Calu3 (cell line): ENCODE measurements around the gene FGF1. TPM values are rescaled to one million over a fixed set of nuclear protein-coding genes. Genes with fewer than 3 reads are reported as not detected.

Experiments
- BruUV-seq: library from RNA; stranded (reverse); fragments of 400-500 nt; replicated peaks from 2 replicates; lab custom pipeline; 2021; lab: Mats Ljungman, UMichigan
- CTCF ChIA-PET: fragments of 300-600 bp; sonication (Branson Sonifier 250); formaldehyde crosslinking; loops from one replicate; lab custom pipeline; 2022; ENCODE audit warnings: antibody characterized with exemption; lab: Charles Lee
- DNase-seq: peaks from one replicate; pipeline ENCODE4 v3.0.0; 2022
- H3K27ac Mint-ChIP-seq: one replicate; pipeline ENCODE4 v1.8.0; 2022; ENCODE audit warnings: mixed read lengths; ENCODE audit not compliant: unreplicated experiment
- H3K27me3 Mint-ChIP-seq: one replicate; pipeline ENCODE4 v1.8.0; 2022; ENCODE audit warnings: mixed read lengths; ENCODE audit not compliant: unreplicated experiment
- H3K36me3 Mint-ChIP-seq: one replicate; pipeline ENCODE4 v1.8.0; 2022; ENCODE audit warnings: mild to moderate bottlenecking, moderate library complexity, mixed read lengths; ENCODE audit not compliant: insufficient read depth, unreplicated experiment
- H3K4me1 Mint-ChIP-seq: one replicate; pipeline ENCODE4 v1.8.0; 2022; ENCODE audit warnings: mild to moderate bottlenecking, low read depth, mixed read lengths; ENCODE audit not compliant: unreplicated experiment
- H3K4me3 Mint-ChIP-seq: one replicate; pipeline ENCODE4 v1.8.0; 2022; ENCODE audit warnings: mild to moderate bottlenecking, low read depth, moderate library complexity, mixed read lengths; ENCODE audit not compliant: unreplicated experiment
- H3K9me3 Mint-ChIP-seq: one replicate; pipeline ENCODE4 v1.8.0; 2022; ENCODE audit warnings: low read depth, mixed read lengths; ENCODE audit not compliant: unreplicated experiment
- intact Hi-C: fragments of 100-400 bp; cut with micrococcal nuclease; formaldehyde crosslinking; loops from one replicate; pipeline ENCODE4 v1.10.0; 2022; ENCODE audit not compliant: unreplicated experiment
- total RNA-seq: library from RNA; stranded (reverse); gene quantifications from 2 replicates; pipeline ENCODE4 v1.2.3, GENCODE V29; 2022
- TF ChIP-seq, protein P1 (sequence below): fragments of 200-600 bp; IDR thresholded peaks from one replicate; pipeline ENCODE4 v1.8.0; 2022; ENCODE audit warnings: antibody characterized with exemption; ENCODE audit not compliant: unreplicated experiment

FGF1 gene
- total RNA-seq, 1 experiment from 2014 or later: not detected

DNA sequence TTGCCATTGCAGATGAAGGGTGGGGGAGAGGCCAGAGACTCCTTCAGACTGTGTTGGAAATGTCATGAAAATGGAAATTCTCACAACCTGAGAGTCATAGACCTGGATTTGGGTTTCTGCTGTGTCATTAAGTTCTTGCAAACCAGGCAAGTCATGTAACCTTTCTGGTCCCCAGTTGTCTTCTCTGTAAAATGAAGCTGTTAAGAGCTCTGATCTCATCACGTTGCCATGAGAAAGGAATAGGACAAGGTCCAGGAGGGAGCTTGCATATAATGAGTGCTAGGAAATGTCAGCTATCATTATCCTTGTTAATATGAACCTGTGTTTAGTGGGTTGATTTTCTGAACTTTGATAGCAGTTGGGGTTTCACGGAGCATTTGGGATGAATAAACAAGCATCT lies 59.1 kb downstream of the FGF1 start:
- H3K9me3 Mint-ChIP-seq: no peaks in the 10 kb centered on the region
- peaks cover 43% of the 10 kb centered on the region for H3K27me3 Mint-ChIP-seq
- H3K4me3 Mint-ChIP-seq: no peak overlapping the region
- TF ChIP-seq, protein P1, sequence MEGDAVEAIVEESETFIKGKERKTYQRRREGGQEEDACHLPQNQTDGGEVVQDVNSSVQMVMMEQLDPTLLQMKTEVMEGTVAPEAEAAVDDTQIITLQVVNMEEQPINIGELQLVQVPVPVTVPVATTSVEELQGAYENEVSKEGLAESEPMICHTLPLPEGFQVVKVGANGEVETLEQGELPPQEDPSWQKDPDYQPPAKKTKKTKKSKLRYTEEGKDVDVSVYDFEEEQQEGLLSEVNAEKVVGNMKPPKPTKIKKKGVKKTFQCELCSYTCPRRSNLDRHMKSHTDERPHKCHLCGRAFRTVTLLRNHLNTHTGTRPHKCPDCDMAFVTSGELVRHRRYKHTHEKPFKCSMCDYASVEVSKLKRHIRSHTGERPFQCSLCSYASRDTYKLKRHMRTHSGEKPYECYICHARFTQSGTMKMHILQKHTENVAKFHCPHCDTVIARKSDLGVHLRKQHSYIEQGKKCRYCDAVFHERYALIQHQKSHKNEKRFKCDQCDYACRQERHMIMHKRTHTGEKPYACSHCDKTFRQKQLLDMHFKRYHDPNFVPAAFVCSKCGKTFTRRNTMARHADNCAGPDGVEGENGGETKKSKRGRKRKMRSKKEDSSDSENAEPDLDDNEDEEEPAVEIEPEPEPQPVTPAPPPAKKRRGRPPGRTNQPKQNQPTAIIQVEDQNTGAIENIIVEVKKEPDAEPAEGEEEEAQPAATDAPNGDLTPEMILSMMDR: no peak
- no peaks in the 10 kb centered on the region for H3K36me3 Mint-ChIP-seq
- H3K27ac Mint-ChIP-seq: no peak overlapping the region
- H3K4me1 Mint-ChIP-seq: peaks cover 4% of the 10 kb centered on the region
- CTCF ChIA-PET: interaction anchor here (0.5 kb wide), 1 partner anchor 304 kb away, joined by 3 read pairs; no protein-coding TSS in a partner anchor
- no peak for DNase-seq
- no TSS peak for BruUV-seq
- intact Hi-C loops: no loop called here

DNA sequence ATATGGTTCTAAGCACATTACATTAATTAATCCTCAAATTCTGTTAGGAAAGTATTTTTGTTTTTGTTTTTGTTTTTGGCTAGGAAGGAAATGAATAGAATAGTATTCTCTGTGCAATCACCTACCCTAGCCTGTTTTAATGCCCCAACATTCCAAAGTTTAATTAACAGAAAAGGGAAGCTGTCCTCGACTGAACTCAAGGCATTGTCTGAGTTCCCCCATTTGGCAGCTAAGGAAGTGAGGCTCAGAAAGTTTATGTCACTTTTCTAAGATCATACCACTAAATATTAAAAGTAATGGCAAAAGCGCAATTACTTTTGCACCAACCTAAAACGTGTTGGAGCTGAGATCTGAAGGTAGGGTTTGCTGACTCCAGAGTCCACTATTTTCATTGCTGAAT lies 59.8 kb downstream of the FGF1 start:
- H3K27ac Mint-ChIP-seq: no peak overlapping the region
- H3K27me3 Mint-ChIP-seq: peaks cover 41% of the 10 kb centered on the region
- DNase-seq: no peak
- CTCF ChIA-PET: no interaction called here
- no peaks in the 10 kb centered on the region for H3K36me3 Mint-ChIP-seq
- intact Hi-C loops: no loop called here
- H3K9me3 Mint-ChIP-seq: no peaks in the 10 kb centered on the region
- peaks cover 10% of the 10 kb centered on the region for H3K4me1 Mint-ChIP-seq
- H3K4me3 Mint-ChIP-seq: no peak overlapping the region
- BruUV-seq: no TSS peak
- TF ChIP-seq, protein P1: no peak

DNA sequence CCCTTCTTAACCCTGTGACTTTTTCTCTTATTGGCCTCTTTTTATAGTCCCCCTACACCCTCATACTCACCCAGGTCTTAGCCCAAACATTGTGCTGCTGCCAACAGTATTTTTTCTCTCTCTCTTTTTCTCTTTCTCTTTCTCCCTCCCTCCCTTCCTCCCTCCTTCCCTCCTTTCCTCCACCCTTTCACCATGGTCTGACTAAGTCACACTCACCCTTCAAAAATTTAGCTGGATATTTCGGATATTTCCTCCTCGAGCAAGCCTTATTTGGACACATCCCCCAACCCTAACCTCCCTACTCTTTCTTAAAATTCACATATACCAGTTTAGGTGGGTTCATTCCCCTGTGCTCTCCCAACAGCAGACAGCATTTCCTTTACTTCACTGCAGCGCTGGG lies 64.7 kb downstream of the FGF1 start:
- intact Hi-C loops: no loop called here
- CTCF ChIA-PET: interaction anchor here (0.6 kb wide), 2 partner anchors 18 to 23 kb away, joined by 3 to 5 read pairs; no protein-coding TSS in a partner anchor
- no peak overlapping the region for H3K4me3 Mint-ChIP-seq
- no peaks in the 10 kb centered on the region for H3K9me3 Mint-ChIP-seq
- peaks cover 14% of the 10 kb centered on the region for H3K4me1 Mint-ChIP-seq
- no peaks in the 10 kb centered on the region for H3K36me3 Mint-ChIP-seq
- DNase-seq: no peak
- BruUV-seq: no TSS peak
- TF ChIP-seq, protein P1: no peak
- no peak overlapping the region for H3K27ac Mint-ChIP-seq
- H3K27me3 Mint-ChIP-seq: peaks cover 14% of the 10 kb centered on the region

DNA sequence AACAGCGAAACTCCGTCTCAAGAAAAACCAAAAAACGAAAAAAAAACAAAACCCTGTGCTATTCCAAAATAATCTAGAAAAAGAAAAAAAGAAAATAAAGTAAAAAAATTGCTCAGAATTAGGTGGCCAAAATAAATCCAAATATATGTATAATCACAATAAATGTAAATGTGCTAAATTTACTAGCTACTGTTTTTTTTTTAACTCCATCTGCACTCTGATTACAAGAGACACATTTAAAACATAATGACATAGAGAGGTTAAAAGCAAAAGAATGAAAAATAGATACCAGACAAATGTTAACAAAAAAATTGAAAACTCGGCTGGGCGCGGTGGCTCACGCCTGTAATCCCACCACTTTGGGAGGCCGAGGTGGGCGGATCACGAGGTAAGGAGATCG lies 66.1 kb downstream of the FGF1 start:
- CTCF ChIA-PET: no interaction called here
- H3K27me3 Mint-ChIP-seq: no peaks in the 10 kb centered on the region
- BruUV-seq: no TSS peak
- no peak for DNase-seq
- peaks cover 14% of the 10 kb centered on the region for H3K4me1 Mint-ChIP-seq
- no peaks in the 10 kb centered on the region for H3K36me3 Mint-ChIP-seq
- H3K27ac Mint-ChIP-seq: no peak overlapping the region
- no peak overlapping the region for H3K4me3 Mint-ChIP-seq
- TF ChIP-seq, protein P1: no peak
- no peaks in the 10 kb centered on the region for H3K9me3 Mint-ChIP-seq
- intact Hi-C loops: no loop called here
